GM19043 (cell line): ENCODE measurements around the gene DAO.
"Not testable (repeated sequence)": the region's sequence is repeated elsewhere in the genome, so short reads cannot be mapped to it uniquely, and the experiment has no call there.

Source experiments
- ATAC-seq: cut with Tn5 transposase; IDR thresholded peaks from one replicate; pipeline ENCODE4 v1.9.1; 2021; ENCODE audit warnings: low read depth; ENCODE audit not compliant: unreplicated experiment

DAO gene

GRCh38 chr12:108866083-108866482 lies 13.8 kb upstream of the DAO start:
- ATAC-seq: not testable (repeated sequence)

GRCh38 chr12:108868781-108869180 lies 11.1 kb upstream of the DAO start:
- ATAC-seq: no peak

- no peak for ATAC-seq
Measured at GRCh38 chr12:108875280-108875679, 4.6 kb upstream of the DAO start.

GRCh38 chr12:108875682-108876361 lies 4.1 kb upstream of the DAO start:
- ATAC-seq: no peak

- ATAC-seq: no peak
Measured at GRCh38 chr12:108876550-108876949, 3.3 kb upstream of the DAO start.

DNA sequence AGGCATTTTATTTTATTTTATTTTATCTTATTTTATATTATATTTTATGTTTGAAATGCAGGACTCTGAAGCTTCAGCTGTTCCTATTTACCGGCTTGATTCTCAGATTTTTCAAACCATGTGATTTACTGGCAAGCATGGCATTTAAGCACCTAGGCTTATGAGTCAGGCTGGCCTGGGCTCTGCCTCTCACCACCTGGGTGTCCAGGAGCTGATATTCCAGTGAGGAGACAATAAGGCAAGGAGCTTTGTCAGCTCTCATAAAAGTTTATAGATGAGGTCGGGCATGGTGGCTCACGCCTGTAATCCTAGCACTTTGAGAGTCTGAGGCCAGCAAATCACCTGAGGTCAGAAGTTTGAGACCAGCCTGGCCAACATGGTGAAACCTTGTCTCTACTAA lies 2.1 kb downstream of the DAO start:
- ATAC-seq: no peak

DNA sequence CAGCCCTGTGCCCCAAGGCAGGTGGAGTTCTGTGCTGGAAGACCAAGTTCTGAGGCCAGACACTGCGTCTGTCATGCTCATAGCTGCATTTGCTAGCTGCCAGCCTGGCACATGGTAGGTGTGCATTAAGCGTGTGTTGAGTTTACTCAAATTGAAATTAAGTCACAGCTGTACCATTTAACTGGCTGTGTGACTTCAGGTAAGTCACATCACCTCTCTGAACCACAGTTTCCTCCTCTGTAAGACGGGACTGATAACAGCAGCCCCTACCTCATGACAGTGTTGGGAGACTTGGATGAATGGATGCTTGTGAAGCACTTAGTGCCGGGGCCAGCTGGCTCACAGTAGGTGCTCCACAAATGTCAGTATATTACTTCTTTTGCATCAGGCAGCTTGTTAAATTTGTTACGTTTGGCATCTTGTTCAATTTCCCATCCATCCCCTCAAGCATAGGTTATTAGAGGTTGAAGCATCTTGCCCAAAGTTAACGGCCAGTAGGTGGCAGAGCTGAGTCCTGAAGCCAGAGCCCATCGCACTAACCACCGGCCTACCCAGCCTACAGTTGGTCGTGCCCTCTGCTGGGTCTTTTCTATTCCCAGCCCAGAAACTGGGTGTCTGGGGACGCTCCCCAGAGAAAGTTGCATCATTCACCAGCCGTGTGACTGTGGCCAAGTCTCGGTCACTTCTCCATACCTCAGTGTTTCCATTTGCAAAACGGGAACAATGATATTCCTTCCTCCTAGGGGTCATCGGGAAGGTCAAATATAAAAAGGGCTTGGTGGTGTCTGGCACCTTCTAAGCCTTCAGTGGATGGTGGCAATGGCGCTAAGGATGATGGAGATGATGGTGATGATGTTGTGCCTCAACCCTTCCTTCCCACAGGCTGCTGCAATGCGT lies 4.5 kb downstream of the DAO start:
- ATAC-seq: no peak

- ATAC-seq: no peak
Measured at GRCh38 chr12:108886873-108887629, 7.2 kb downstream of the DAO start.

GRCh38 chr12:108888031-108888430 lies 8.1 kb downstream of the DAO start:
- no peak for ATAC-seq

DNA sequence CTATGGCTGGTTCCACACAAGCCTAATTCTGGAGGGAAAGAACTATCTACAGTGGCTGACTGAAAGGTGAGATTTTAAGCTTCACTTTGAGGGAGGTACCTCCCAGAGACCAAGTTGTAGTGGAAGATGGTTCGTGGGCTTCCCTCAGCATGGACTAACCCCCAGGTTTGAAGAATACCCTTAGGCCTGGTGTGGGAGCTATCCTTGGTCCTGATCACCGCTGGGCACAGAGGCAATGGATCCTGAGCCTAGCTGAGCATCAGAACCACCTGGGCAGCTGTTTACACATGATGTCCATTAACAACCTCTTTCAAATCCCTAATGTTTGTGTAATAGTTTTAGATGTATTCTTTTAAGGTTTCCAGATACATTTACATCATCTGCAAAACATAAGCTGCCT lies 10.3 kb downstream of the DAO start:
- ATAC-seq: no peak

- ATAC-seq: no peak
Measured at GRCh38 chr12:108895220-108895802, 15.4 kb downstream of the DAO start.

- no peak for ATAC-seq
Measured at GRCh38 chr12:108896336-108896735, 16.4 kb downstream of the DAO start.

GRCh38 chr12:108896817-108897216 lies 16.9 kb downstream of the DAO start:
- ATAC-seq: no peak

- ATAC-seq: no peak
Measured at GRCh38 chr12:108899145-108899544, 19.3 kb downstream of the DAO start.

DNA sequence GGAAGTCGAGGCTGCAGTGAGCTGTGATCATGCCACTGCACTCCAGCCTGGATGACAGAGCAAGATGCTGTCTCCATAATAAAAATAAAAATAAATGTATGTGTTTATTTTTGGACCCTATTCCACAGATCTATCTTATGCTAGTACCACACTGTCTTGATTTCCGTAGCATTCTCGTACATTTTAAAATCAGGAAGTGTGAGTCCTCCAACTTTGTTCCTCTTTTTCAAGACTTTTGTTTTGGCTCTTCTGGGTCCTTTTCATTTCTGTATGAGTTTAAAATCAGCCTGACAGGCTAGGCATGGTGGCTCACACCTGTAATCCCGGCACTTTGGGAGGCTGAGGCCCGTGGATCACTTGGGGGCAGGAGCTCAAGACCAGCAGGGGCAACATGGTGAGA lies 25.8 kb downstream of the DAO start:
- ATAC-seq: no peak

DNA sequence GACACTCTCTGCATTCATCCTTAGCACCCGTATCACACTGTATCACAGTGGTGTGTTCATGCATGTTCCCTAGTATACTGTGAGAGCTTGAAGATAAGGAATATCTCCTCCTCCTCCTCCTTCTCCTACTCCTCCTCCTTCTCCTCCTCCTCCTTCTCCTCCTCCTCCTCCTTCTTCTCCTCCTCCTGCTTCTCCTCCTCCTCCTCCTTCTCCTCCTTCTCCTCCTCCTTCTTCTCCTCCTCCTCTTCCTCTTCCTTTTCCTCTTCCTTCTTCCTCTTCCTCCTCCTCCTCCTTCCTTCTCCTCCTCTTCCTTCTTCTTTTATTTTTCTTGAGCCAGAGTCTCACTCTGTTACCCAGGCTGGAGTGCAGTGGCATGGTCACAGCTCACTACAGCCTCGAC lies 27.1 kb downstream of the DAO start:
- ATAC-seq: no peak

GRCh38 chr12:108907839-108908351 lies 28.0 kb downstream of the DAO start:
- ATAC-seq: no peak

DNA sequence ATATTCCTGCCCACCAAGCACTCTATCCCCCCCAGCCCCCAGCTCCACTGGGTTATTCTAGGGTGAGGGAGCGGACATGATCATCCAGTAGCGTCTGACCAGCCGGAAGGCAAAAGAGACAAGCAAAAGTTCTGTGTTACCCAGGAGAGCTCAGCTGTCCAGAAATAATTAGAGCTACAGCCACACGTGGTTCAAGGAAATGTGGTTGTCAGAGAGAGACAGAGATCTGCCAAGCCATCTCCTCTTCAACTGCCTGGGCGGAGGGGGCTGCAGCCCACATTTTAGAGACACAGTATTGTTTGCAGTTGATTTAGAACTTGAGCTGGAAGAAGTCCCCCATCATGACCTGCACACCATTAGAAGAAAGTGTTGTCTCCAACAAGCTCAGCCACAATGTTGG lies 30.4 kb downstream of the DAO start:
- no peak for ATAC-seq

DNA sequence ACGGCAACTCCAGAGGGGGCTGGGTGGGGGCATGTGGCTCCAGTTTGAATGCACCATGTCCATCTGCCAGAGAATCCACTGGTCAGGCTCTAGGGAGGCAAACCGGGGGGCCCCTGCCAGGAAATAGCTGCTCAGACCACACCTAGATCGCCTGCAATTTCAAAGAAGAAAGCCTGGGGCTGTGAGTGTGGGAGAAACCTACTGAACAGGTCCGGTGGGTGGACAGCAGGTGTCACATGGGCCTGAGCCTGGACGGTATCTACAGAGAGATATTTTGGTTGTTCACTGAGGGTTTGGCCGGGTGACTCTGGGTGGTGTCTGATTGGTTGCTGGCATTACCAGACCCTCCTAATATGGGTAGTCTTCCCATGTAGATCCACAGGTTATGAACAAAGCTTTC lies 32.0 kb downstream of the DAO start:
- ATAC-seq: no peak

GRCh38 chr12:108912361-108912760 lies 32.5 kb downstream of the DAO start:
- ATAC-seq: no peak

- ATAC-seq: no peak
Measured at GRCh38 chr12:108914121-108914531, 34.2 kb downstream of the DAO start.
